ENCODE results near the gene HGF. TPM values are rescaled to one million over a fixed set of nuclear protein-coding genes. Genes with fewer than 3 reads are reported as not detected.

Gene HGF
- total and polyA plus RNA-seq, 2 of the 8 experiments (the other 6 are each of a cell fraction or from before 2014, with no cell fraction given) = 0.05 to 0.60 TPM

DNA sequence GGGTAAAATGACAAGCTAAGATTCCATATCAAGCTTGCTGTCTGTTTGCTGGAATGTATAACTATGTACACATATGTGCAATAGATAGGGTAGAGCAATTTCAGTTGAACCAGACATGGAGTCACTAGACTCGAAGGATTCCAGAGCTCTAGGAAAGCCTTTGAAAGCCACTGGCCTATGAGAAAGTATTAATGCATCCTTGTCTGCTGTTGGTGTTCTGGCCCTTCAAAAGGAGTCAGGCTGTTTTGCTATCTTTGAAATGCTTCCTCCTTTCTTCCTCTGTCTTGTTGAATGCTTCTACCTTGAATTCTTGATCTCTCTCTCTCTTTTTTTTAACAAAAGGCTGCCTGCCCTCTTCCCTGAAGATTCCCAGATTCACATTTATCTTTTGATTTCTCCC is 20.8 kb upstream of the HGF start:
- Histone ChIP-seq H3K56ac (replicated peaks; ENCODE audit: insufficient read length, low read depth, low read length) (no peak overlapping the region), H3K36me3 (ENCODE audit: control insufficient read depth in 2 of 4, insufficient read depth in 4 of 4, low read length in 3 of 4) (no peaks in the 10 kb centered on the region), H3K14ac (ENCODE audit: insufficient read length) (no peak overlapping the region), H3K4me1 (replicated peaks in 1 of 4; ENCODE audit: control insufficient read depth in 3 of 4, insufficient read depth in 4 of 4, low read length in 3 of 4) (peaks cover 0 to 2% (median 0%) of the 10 kb centered on the region in 4 experiments; a peak in 1 of 7 replicates), H2BK12ac (ENCODE audit: low read depth, low read length) (no peak overlapping the region), H3K4ac (replicated peaks; ENCODE audit: insufficient read length, low read depth, low read length) (no peak overlapping the region), H4K20me1 (replicated peaks in 1 of 2; ENCODE audit: control insufficient read depth in 1 of 2, insufficient read depth in 2 of 2, low read length in 2 of 2) (no peaks in the 10 kb centered on the region), H3K27me3 (replicated peaks in 1 of 4; ENCODE audit: control insufficient read depth in 3 of 4, extremely low read depth in 1 of 4, insufficient read depth in 3 of 4, low read length in 3 of 4) (no peaks in the 10 kb centered on the region), H2AFZ (ENCODE audit: low read length) (no peak overlapping the region), H3K18ac (ENCODE audit: extremely low read depth, low read length) (no peak overlapping the region), H3K9me3 (ENCODE audit: insufficient read depth in 2 of 2, low read depth in 1 of 2, low read length in 1 of 2) (no peaks in the 10 kb centered on the region), H3K23ac (ENCODE audit: insufficient read length) (no peak overlapping the region), H2AK5ac (ENCODE audit: low read depth, low read length) (no peak overlapping the region), H4K91ac (replicated peaks; ENCODE audit: insufficient read length, low read length) (no peak overlapping the region), H4K8ac (ENCODE audit: extremely low read depth, insufficient read depth, low read length) (no peak overlapping the region), H3K23me2 (ENCODE audit: low read depth, low read length) (no peaks in the 10 kb centered on the region), H2BK5ac (ENCODE audit: low read depth, low read length) (no peak overlapping the region), H3K9ac (replicated peaks in 1 of 4; ENCODE audit: extremely low read depth in 1 of 4, low read depth in 3 of 4, low read length in 3 of 4) (no peak overlapping the region), H4K5ac (ENCODE audit: insufficient read length, low read depth, low read length) (no peak overlapping the region), H3K4me2 (ENCODE audit: insufficient read depth in 1 of 2, low read depth in 2 of 2, low read length in 2 of 2) (no peak overlapping the region), H2BK20ac (ENCODE audit: low read length) (no peak overlapping the region), H3K79me2 (ENCODE audit: control insufficient read depth in 1 of 2, insufficient read depth in 2 of 2, low read length in 2 of 2) (no peaks in the 10 kb centered on the region), H3K79me1 (ENCODE audit: low read depth, low read length) (no peaks in the 10 kb centered on the region), H2BK120ac (replicated peaks; ENCODE audit: low read depth, low read length) (no peak overlapping the region), H3K4me3 (ENCODE audit: extremely low read depth in 1 of 4, insufficient read depth in 2 of 4, low read depth in 3 of 4, low read length in 4 of 4) (no peak overlapping the region), H2BK15ac (ENCODE audit: low read length) (no peak overlapping the region), H3K27ac (ENCODE audit: low read depth, low read length) (no peak overlapping the region)
- DNase-seq (ENCODE audit: low read depth in 1 of 2, low spot score in 2 of 2) = no peak
- WGBS, 2 experiments (ENCODE audit: extremely low coverage in 1 of 2, insufficient coverage in 1 of 2, insufficient read length in 1 of 2, insufficient replicate concordance in 2 of 2, low coverage in 1 of 2, low lambda C conversion rate in 2 of 2, missing lambda C conversion rate in 1 of 2) = 71% methylated on average over 1 of the region's 1 CpG; no CpG with 5 or more reads in 1 of the 2 experiments
- ChIA-PET POLR2A (ENCODE audit: partially characterized antibody) (no interaction called here), CTCF (ENCODE audit: partially characterized antibody) (interaction anchor here (0.6 to 3.0 kb wide), 3 partner anchors 14 to 683 kb away, joined by 3 to 16 read pairs (median 3); no protein-coding TSS in a partner anchor)
- no peak for FAIRE-seq
- no peak for TF ChIP-seq CBX5 (IDR thresholded peaks at IDR 0.05; ENCODE audit: low read depth, low read length)
- TF ChIP-seq SP2 (IDR thresholded peaks at IDR 0.05; ENCODE audit: low read length) = no peak
- TF ChIP-seq BCL11A (IDR thresholded peaks at IDR 0.05; ENCODE audit: low read depth in 2 of 2, low read length in 2 of 2) = no peak
- no peak for TF ChIP-seq SP4 (IDR thresholded peaks at IDR 0.05; ENCODE audit: low read length)
- no peak for TF ChIP-seq MAX (IDR thresholded peaks at IDR 0.05)
- no peak for TF ChIP-seq CBX8 (IDR thresholded peaks at IDR 0.05; ENCODE audit: borderline replicate concordance, low read depth, low read length)
- no peak for TF ChIP-seq CHD2 (IDR thresholded peaks at IDR 0.05; ENCODE audit: low read length)
- no peak for TF ChIP-seq KDM5A (IDR thresholded peaks at IDR 0.05; ENCODE audit: low read length)
- TF ChIP-seq, protein P1, sequence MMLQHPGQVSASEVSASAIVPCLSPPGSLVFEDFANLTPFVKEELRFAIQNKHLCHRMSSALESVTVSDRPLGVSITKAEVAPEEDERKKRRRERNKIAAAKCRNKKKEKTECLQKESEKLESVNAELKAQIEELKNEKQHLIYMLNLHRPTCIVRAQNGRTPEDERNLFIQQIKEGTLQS (IDR thresholded peaks at IDR 0.05; ENCODE audit: insufficient read depth, low read depth, low read length) = no peak
- TF ChIP-seq POLR2AphosphoS5 (IDR thresholded peaks at IDR 0.05; ENCODE audit: low read depth, low read length) = no peak
